ENCODE results near the gene PSD.

PSD gene

DNA sequence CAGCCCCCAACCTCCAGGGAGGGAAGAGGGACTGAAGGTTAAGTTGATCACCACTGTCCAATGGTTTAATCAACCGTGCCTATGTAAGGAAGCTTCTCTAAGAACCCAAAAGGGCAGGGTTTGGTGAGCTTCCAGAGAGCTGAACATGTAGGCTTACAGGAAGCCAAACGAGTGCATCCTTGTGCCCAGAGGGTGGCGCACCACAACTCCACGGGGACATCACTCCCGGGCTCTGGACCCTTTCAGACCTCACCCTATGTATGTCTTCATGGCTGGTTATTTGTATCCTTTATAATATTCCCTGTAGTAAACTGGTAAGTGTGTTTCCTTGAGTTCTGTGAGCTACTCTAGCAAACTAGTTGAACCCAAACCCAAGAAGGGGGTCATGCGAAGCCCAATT lies 34.5 kb downstream of the PSD start:
- no peak for DNase-seq (ENCODE audit: low read depth)
- H3K4me3 ChIP-seq (ENCODE audit: low read length) = no peak overlapping the region
- TF ChIP-seq, protein P1, sequence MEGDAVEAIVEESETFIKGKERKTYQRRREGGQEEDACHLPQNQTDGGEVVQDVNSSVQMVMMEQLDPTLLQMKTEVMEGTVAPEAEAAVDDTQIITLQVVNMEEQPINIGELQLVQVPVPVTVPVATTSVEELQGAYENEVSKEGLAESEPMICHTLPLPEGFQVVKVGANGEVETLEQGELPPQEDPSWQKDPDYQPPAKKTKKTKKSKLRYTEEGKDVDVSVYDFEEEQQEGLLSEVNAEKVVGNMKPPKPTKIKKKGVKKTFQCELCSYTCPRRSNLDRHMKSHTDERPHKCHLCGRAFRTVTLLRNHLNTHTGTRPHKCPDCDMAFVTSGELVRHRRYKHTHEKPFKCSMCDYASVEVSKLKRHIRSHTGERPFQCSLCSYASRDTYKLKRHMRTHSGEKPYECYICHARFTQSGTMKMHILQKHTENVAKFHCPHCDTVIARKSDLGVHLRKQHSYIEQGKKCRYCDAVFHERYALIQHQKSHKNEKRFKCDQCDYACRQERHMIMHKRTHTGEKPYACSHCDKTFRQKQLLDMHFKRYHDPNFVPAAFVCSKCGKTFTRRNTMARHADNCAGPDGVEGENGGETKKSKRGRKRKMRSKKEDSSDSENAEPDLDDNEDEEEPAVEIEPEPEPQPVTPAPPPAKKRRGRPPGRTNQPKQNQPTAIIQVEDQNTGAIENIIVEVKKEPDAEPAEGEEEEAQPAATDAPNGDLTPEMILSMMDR (conservative IDR thresholded peaks at IDR 0.05; ENCODE audit: low read depth, low read length) = peak; percentile 40

DNA sequence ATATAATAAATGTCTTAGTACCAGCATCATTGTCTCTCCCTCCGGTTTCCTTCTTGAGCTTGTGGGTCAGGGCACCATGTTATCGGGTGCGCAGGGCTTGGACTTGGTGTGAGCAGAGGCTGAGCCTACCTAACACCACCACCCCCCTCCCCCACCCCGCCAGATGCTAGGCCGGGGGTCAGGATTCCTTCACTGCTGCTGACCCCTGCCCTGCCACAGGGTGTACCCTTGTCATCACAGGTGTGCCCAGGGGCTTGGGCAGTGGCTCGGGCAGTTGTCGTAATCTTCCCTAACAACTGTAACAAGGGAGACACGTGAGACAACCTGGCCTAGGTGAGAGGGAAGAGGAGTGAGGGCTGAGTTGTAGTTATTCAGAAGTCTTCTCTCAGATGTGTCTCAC lies 35.7 kb downstream of the PSD start:
- TF ChIP-seq, protein P1 (conservative IDR thresholded peaks at IDR 0.05; ENCODE audit: low read depth, low read length) = no peak
- DNase-seq (ENCODE audit: low read depth) = no peak

DNA sequence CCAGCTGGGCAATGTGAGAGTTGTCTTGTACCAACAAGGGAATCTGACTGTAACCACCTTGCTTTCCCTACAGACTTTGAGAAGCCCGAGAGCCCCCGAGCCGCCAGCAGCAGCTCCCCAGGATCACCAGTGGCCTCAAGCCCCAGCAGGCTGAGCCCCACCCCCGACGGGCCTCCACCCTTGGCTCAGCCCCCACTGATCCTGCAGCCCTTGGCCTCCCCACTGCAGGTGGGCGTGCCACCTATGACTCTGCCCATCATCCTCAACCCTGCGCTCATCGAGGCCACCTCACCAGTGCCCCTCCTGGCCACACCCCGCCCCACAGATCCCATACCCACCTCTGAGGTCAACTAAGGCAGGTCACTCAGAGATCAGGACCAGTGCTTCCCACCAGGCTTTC lies 36.6 kb downstream of the PSD start:
- DNase-seq (ENCODE audit: low read depth) = no peak
- TF ChIP-seq, protein P1 (conservative IDR thresholded peaks at IDR 0.05; ENCODE audit: low read depth, low read length) = no peak
- H3K4me3 ChIP-seq (ENCODE audit: low read length) = no peak overlapping the region

More for the DNA sequence above, 35.7 kb downstream of the PSD start:
- H3K4me3 ChIP-seq (ENCODE audit: low read length) = no peak overlapping the region

DNA sequence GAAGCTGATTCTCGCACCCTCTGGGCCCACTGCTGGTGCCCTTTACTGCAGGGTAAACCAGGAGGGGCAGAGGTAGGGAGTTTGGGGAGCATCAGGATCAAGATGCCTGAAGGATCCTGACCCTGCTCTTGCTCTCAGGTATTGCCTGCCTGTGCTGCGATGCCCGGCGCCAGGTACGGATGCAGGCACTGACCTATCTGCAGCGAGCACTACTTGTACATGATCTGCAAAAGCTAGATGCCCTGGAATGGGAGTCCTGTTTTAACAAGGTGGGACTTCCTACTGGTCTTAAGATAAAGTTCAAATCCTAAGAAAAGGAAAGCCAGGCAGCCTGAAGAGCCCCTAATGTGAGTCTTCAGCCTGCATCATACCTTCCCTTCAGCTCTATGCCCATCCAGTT lies 39.2 kb downstream of the PSD start:
- TF ChIP-seq, protein P1 (conservative IDR thresholded peaks at IDR 0.05; ENCODE audit: low read depth, low read length) = no peak
- no peak overlapping the region for H3K4me3 ChIP-seq (ENCODE audit: low read length)
- DNase-seq (ENCODE audit: low read depth) = no peak

DNA sequence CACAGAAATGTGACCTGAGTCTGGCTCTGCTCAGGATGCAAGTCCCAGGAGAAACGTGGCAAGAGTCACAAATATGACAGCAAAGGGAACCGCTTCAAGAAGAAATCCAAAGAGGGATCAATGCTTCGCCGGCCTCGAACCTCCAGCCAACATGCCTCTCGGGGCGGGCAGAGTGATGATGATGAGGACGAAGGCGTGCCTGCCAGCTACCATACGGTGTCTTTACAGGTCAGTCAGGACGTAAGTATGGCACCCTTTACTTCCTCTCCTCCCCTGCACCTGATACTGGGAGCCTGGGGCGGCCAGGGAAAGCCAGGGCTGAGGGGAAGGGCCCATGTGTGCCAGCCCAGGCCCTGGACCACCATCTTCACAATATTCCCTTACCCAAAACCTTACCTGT lies 41.7 kb downstream of the PSD start:
- TF ChIP-seq, protein P1 (conservative IDR thresholded peaks at IDR 0.05; ENCODE audit: low read depth, low read length) = no peak
- no peak overlapping the region for H3K4me3 ChIP-seq (ENCODE audit: low read length)
- no peak for DNase-seq (ENCODE audit: low read depth)

DNA sequence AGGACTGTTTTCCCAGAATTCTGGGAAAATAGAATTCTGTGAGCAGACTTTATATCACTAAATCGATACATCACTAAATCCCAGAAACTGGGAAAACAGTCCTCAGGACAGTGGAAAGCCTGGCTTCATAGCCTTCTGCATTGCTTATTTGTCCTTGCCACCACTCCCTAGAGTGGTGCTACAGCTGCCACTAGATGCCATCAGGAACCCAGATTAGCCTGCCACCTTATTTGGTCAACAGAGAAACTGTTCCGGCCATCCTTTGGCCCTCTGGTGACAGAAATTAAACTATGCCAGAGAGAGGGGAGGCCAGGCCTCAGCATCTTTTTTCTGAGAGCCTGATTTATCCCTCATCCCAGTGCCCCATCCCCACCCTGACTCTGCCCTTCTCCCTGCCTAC lies 42.7 kb downstream of the PSD start:
- TF ChIP-seq, protein P1 (conservative IDR thresholded peaks at IDR 0.05; ENCODE audit: low read depth, low read length) = no peak
- no peak for DNase-seq (ENCODE audit: low read depth)
- no peak overlapping the region for H3K4me3 ChIP-seq (ENCODE audit: low read length)

DNA sequence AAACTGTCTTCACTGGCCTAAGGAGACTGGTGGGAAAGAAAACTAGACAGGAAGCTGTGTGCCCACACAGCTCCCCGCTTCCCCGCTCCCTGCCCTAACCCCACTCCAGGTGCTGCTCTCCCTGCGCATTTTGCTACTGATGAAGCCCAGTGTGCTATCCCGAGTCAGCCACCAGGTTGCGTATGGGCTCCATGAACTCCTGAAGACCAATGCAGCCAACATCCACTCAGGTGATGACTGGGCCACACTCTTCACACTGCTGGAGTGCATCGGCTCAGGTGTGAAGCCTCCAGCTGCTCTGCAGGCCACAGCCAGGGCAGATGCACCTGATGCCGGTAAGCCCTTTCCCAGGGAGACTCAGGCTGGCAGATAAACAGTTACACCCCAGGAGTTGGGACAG lies 43.3 kb downstream of the PSD start:
- TF ChIP-seq, protein P1 (conservative IDR thresholded peaks at IDR 0.05; ENCODE audit: low read depth, low read length) = peak; percentile 35
- DNase-seq (ENCODE audit: low read depth) = no peak
- H3K4me3 ChIP-seq (ENCODE audit: low read length) = no peak overlapping the region

Measured in retinal pigment epithelial cell (primary cell).